ACHN (cell line): ENCODE results near the gene TRPC4AP.
A peak's percentile ranks its signal among the peaks of the same experiment; 100 is the strongest.
"Not testable (repeated sequence)": the region's sequence is repeated elsewhere in the genome, so short reads cannot be mapped to it uniquely, and the experiment has no call there.

Experiments
- DNase-seq: peaks from one replicate; pipeline ENCODE4 v3.0.0-alpha.2; 2015
- in situ Hi-C: cut with HindIII; loops from 2 replicates; pipeline ENCODE4 v1.10.0; 2017; ENCODE audit warnings: low sequenced_read_pairs, low pct_ligation_motif_present, low pct_unique_long_range_greater_than_20kb

The TRPC4AP gene

GRCh38 chr20:35092524-35093266 is at the start of gene TRPC4AP:
Gene TRPC4AP (minus strand): TSS chr20:35092807. CDS start chr20:35092781, 26 bp downstream.
- in situ Hi-C loops, result no loop called here
- DNase-seq, result peak; percentile 87

- in situ Hi-C loops, result no loop called here
- DNase-seq, result no peak
Measured at GRCh38 chr20:35135867-35136586, 43.4 kb upstream of the TRPC4AP start.

- in situ Hi-C loops, result no loop called here
Measured at GRCh38 chr20:35134880-35135279, 42.3 kb upstream of the TRPC4AP start.

GRCh38 chr20:35134472-35134871 is 41.9 kb upstream of the TRPC4AP start:
- no peak for DNase-seq
- in situ Hi-C loops, result no loop called here

More at GRCh38 chr20:35134880-35135279, 42.3 kb upstream of the TRPC4AP start:
- no peak for DNase-seq

GRCh38 chr20:35133735-35134134 is 41.1 kb upstream of the TRPC4AP start:
- DNase-seq, result no peak
- in situ Hi-C loops, result no loop called here

GRCh38 chr20:35133031-35133430 is 40.4 kb upstream of the TRPC4AP start:
- in situ Hi-C loops, result no loop called here
- no peak for DNase-seq

- in situ Hi-C loops, result no loop called here
- DNase-seq, result no peak
Measured at GRCh38 chr20:35131934-35132333, 39.3 kb upstream of the TRPC4AP start.

GRCh38 chr20:35129647-35130069 is 37.1 kb upstream of the TRPC4AP start:
- DNase-seq, result no peak

GRCh38 chr20:35125753-35126152 is 33.1 kb upstream of the TRPC4AP start:
- in situ Hi-C loops, result no loop called here
- DNase-seq, result no peak

More at GRCh38 chr20:35129647-35130069, 37.1 kb upstream of the TRPC4AP start:
- in situ Hi-C loops, result no loop called here

- in situ Hi-C loops, result no loop called here
- DNase-seq, result no peak
Measured at GRCh38 chr20:35122756-35123405, 30.3 kb upstream of the TRPC4AP start.

- DNase-seq, result no peak
- in situ Hi-C loops, result no loop called here
Measured at GRCh38 chr20:35121186-35121585, 28.6 kb upstream of the TRPC4AP start.

GRCh38 chr20:35120012-35120701 is 27.6 kb upstream of the TRPC4AP start:
- DNase-seq, result no peak
- in situ Hi-C loops, result no loop called here

- in situ Hi-C loops, result no loop called here
- DNase-seq, result no peak
Measured at GRCh38 chr20:35117629-35118028, 25.0 kb upstream of the TRPC4AP start.

GRCh38 chr20:35117196-35117595 is 24.6 kb upstream of the TRPC4AP start:
- no peak for DNase-seq
- in situ Hi-C loops, result no loop called here

GRCh38 chr20:35116258-35116657 is 23.7 kb upstream of the TRPC4AP start:
- in situ Hi-C loops, result no loop called here
- no peak for DNase-seq

GRCh38 chr20:35115606-35116005 is 23.0 kb upstream of the TRPC4AP start:
- in situ Hi-C loops, result no loop called here
- DNase-seq, result no peak

- DNase-seq, in situ Hi-C loops: not testable (repeated sequence)
Measured at GRCh38 chr20:35112276-35112675, 19.7 kb upstream of the TRPC4AP start.

GRCh38 chr20:35111141-35111888 is 18.7 kb upstream of the TRPC4AP start:
- peak; percentile 33 for DNase-seq
- in situ Hi-C loops, result no loop called here
